HG03432 (cell line): ENCODE data around the gene TAOK1.
A peak's percentile ranks its signal among the peaks of the same experiment; 100 is the strongest.

Experiments
- ATAC-seq: cut with Tn5 transposase; IDR thresholded peaks from one replicate; pipeline ENCODE4 v1.9.1; 2021; ENCODE audit warnings: mild to moderate bottlenecking, moderate library complexity; ENCODE audit not compliant: unreplicated experiment

The TAOK1 gene

DNA sequence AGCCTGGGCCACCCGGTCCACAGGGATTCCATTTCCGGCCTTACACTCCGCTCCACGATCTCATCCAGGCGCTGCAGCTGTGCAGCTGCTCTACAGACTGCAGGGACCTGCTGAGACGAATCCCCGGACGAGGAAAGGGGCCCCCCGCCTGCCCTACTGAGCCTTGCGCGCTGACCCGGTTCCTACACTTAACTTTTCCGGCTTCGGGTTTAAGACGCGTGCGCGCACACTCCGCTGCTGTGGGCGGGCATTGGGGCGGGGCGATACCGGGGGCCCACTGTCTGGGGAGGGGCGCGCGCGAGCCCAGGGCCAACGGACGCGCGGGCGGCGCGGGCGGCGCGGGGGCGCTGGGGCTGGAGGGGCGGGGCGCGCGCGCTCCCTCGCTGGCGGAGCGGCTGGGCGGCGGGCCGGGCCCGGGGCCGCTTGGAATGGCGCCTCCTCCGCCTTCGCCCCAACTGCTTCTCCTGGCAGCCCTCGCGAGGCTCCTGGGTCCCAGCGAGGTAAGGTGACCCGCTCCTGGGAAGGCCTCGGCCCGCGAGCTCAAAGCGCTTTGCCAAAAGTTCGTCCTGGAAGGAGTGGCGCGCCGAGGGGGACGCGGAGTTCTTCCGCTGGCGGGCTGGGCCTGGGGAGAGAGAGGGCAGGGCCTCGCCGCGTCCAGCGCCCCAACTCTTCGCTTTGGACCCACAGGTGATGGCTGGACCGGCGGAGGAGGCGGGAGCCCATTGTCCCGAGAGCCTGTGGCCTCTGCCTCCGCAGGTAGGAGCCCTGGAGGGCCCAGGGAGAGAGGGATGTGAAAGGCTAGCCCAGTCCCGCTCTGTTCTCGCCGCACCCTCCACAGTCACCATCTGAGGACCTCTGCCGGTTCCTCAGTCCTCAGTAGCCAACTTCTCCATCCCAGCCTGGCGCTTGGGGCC lies 178.4 kb downstream of the TAOK1 start, which contains the start of gene TP53I13:
TP53I13 (plus strand) TSS at position 371 of the 914 bp plus-strand sequence; CDS start at position 429, 58 bp downstream.
- ATAC-seq, result peak; percentile 51

DNA sequence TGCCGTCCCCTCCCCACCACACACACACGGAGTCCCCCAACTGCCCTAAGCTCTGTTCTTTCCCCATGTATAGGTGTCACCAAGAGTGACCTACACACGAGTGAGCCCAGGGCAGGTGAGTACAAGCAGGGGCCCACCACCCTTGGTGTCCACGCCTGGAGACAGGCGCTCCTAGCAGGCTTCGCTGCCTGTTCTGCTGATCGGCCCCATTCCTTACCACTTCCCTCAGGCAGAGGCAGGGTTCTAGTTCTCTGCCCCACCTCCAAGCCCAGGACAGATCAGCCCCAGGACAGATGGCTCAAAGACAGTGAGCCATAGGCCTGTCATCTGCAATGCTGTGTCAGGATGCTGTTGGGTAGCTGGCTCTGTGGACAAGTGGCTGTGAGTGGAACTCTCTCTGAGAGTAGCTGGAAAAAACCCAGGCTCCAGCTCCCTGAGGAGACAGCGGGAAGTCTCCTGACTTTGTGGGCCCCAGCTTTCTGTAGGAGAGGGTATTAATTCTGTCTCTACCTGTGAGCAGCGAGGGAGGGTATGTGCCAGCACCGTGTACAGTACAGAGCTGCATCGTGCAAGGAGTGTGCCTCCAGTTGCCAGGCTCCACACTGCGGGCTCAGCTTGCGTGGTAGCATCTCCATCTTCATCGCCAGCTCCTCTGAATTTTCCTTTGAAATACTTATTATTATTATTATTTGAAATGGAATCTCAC lies 179.2 kb downstream of the TAOK1 start:
- no peak for ATAC-seq

DNA sequence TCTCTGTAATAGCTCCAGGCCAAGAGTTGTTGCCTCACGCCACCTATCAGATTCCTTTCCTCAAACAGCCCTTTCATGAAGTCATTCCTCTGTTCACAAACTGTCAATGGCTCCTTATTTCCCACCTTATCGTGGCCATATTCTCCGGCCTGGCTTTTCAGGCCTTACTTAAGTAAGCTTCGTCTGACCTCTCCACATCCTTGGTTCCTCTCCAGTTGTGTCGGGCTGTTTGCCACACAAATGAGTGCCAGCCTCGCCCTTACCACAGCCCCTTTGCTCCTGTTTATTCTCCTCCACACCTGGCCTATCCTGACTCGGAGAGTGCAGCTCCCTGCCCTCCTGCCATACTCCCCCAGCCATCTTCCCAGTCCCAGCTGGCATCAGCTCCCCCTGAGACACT lies 180.4 kb downstream of the TAOK1 start:
- no peak for ATAC-seq

DNA sequence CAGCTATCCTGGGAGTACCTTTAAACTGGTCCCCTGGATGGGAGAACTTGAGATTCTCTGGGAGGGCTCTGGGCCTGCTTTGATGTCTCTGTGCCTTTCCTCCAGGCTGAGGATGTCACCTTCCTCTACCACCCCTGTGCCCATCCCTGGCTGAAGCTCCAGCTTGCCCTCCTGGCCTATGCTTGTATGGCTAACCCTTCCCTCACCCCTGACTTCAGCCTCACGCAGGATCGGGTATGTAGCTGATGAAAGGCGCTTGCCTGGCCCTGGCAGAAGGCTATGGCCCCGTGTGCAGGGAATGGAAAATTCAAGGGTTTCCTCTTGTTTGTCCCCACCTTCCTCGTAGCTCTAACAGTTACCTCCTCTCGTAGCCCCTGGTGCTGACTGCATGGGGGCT lies 181.3 kb downstream of the TAOK1 start:
- no peak for ATAC-seq

DNA sequence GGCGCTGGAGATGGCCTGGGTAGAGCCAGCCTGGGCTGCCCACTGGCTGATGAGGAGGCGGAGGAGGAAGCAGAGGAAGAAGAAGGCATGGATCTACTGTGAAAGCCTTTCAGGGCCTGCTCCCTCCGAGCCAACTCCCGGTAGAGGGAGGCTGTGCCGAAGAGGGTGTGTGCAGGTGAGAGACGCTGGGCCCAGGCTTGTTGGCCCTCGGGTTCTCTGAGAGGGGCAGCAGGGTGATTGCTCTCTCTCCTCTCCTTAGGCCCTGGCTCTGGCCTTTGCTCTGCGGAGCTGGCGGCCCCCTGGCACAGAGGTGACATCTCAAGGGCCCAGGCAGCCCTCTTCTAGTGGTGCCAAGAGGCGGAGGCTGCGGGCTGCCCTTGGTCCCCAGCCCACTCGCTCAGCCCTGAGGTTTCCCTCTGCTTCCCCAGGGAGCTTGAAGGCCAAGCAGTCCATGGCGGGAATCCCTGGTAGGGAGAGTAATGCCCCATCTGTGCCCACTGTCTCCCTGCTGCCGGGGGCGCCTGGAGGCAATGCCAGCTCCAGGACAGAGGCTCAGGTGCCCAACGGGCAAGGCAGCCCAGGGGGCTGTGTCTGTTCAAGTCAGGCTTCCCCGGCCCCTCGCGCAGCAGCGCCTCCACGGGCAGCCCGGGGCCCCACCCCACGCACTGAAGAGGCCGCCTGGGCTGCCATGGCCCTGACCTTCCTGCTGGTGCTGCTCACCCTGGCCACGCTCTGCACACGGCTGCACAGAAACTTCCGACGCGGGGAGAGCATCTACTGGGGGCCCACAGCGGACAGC lies 181.9 kb downstream of the TAOK1 start:
- no peak for ATAC-seq

DNA sequence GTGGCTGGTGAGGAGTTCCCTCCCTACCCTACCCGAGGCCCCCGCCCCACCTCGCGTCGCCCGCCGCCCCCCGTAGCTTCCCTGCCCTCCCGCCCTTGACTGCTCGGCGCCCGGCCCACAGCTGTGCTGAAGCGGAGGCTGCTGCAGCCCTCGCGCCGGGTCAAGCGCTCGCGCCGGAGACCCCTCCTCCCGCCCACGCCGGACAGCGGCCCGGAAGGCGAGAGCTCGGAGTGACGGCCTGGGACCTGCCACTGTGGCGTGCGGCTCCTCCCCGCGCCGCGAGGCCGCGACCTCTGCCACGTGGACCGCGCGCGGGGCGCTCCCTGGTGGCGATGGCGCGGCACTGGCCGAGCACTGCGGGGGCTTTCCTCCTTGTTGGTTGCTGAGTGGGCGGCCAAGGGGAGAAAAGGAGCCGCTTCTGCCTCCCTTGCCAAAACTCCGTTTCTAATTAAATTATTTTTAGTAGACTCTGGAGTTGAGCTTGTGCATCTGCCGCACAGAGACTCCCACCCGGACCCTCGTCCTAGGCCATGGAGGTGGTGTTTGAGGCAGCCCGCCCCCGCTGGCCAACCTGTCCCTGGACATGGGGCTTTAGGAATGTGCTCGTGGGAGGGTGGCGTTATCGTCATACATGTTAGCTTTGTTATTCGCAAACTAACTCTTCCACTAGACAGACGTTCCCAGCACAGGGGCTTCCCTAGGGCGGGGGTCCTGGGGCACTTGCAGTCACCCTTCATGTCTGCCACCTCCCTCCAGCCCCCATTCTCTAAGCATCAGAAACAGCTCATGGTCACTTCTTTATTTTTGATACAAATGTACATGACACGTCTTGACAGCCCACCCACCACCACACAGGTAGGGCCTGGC lies 182.8 kb downstream of the TAOK1 start:
- no peak for ATAC-seq

DNA sequence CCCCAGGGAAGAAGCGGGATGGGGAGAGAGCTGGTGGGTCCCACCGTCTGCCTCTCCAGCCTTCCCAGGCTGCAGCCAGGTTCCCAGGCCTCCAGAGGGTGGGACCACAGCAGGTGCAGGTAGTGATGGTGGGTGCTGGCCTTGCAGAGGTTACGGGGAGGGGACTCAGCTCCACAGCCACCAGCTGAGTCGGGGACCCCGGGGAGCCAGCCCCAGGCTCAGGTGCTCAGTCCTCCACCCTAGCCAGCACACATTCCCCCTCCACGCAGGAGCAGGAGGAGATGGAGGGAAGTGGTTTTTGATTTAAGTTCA lies 183.4 kb downstream of the TAOK1 start:
- ATAC-seq, result no peak

DNA sequence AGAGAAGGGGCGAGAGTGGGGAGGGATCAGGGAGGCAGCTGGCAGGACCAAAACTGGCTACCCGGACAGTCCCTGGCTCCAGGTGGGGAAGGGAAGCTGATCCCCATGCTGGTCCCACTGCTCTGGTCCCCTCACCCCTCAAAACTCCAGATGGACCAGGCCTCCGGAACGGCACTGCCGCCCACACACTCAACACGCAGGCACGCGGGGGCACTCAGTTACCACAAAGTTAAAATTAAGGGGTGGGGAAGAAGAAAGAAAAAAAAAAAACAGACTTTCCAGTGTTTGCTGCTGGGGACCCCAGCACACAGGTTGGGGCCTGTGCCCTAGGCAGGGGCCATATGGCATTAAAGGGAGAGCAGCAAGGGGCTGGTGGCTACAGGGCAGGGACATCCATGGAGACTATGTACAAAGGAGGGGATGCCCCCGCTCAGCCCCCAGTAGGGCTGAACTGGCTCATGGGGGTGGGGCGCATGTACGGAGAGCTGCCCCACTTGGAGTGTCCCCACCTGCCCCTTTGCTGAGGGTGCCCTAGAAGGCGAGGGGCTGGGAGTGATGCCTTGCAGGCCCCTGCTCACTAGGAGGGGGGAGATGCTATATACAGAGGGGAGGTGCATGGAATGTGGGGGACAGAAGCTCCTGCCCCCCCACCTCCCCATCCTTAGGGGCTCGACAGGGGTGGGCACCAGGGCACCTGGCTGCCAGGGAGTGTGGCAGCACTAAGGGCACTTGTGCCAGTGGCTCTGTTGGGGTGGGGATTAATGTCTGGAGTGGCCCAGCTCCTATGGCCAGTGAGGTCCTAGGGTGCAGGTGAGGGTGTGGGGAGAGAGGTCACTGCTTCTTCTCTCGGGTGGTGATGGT lies 183.9 kb downstream of the TAOK1 start:
- no peak for ATAC-seq

DNA sequence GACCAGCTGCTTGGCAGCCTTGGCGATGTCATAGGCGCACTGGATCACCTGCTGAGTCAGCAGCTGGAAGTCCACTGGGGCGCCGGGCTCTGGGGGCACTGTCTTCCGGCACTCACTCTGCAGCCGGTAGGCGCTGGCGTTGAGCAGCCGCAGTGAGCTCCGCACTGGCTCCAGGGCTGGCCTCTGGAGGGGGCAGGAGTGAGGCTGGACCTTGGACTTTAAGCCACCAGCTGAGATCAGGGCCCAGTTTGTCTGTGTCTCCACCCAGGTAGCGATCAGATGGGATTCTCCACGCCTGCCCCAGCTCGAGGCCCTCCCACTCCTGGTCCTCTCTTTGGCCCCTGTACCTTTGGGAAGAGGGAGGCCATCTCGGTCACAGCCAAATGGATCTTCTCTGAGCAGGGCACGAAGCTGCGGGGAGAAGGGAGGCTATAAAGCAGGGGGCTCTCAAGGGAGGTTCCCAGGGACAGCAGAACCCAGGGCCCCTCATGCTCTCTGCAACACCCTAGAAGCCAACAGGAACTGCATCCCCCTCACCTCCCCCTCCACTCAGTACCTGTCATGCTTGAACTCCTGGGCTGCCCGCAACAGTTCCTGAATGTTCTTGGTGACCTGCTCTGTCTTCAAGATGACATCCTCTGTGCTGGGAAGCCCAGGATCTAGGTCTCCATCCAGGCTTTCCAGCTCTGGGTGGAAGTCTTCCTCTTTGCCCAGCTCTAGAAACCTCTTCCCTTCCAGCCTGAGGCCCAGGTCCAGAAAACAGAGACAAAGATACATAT lies 184.8 kb downstream of the TAOK1 start:
- no peak for ATAC-seq

DNA sequence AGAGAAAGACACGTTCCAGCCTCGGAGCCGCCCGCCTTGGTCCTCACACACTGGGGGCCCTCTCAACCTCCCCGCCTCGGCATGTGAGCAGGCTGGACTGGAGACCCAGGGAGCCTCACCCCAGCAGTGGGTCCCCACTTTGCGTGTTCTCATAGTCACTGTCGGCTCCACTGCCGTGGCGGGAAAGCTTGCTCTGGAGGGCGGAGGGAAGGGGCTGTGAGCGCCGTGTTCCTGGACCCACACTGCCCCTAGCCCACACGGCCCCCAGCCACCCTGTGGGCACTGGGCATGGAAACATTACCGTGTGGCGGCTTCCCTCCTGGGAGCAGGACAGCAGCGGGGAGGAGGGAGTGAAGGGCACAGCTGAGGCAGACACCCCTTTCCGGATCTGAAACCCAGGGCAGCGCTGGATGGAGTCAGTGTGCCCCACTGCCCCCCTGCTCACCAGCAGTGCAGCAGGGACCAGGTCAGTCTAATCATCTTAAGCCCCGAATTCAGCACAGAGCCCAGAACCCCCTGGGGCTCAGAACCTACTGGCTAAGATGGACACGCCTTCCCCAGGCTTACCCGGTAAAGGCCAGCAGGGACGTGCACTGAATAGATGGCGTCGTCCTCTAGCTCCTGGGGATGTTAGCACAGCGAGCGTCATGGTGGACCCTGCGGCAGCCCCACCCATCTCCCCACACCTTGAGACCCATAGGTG lies 185.5 kb downstream of the TAOK1 start:
- no peak for ATAC-seq

DNA sequence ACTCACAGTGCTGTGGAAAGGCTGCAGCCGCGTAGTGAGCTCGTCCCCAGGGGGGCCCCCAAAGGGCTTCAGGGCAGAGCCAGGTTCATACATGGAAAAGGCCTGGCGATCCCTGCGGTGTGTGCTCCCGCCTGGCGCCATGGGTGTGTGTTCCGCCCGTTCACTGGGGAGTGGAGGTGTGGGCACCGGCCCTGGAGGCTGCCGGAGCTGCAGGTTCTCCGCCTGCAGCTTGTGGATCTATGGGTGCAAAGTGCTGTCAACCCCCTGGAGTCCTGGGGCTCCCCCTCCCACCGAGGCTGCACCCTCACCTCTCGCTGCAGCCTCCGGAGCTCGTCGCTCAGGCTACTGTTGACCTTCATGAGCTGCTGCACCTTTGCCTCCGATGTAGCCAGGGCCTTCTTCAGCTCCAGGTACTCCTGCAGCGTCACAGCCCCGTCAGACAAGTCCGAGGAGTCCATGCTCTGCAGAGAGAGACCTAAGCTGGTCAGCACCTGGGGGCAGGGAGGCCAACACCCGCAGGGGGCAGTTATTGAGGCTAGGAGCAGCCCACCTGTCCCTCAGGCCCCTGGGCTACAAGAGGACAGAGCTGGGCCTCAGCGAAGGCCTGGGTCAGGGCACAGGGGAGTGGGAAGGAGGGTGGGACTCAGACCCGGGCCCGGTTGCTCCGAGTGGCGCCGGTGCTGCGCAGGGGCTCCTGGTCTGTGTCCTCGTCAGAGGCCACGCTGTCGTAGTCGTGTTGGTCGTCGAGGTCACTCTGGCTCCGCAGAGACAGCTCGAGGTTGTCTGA lies 186.2 kb downstream of the TAOK1 start:
- ATAC-seq, result no peak

DNA sequence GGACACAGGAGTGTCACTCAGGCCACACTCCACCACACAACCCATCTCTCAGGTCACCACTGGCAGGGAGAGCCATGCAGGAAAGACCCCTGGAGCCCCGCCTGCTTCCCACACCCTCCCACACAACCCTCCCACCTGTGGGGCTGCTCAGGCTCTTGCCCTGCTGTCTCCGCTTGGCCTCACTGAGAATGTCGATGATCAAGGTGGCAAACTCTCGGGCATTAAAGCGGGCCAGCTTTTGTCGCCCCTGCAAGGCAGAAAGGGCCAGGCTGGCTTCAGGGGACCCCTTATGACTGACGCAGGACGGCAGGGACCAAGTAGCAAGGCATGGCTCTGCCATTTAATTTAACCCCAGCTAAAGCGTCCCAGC lies 186.8 kb downstream of the TAOK1 start:
- ATAC-seq, result no peak

DNA sequence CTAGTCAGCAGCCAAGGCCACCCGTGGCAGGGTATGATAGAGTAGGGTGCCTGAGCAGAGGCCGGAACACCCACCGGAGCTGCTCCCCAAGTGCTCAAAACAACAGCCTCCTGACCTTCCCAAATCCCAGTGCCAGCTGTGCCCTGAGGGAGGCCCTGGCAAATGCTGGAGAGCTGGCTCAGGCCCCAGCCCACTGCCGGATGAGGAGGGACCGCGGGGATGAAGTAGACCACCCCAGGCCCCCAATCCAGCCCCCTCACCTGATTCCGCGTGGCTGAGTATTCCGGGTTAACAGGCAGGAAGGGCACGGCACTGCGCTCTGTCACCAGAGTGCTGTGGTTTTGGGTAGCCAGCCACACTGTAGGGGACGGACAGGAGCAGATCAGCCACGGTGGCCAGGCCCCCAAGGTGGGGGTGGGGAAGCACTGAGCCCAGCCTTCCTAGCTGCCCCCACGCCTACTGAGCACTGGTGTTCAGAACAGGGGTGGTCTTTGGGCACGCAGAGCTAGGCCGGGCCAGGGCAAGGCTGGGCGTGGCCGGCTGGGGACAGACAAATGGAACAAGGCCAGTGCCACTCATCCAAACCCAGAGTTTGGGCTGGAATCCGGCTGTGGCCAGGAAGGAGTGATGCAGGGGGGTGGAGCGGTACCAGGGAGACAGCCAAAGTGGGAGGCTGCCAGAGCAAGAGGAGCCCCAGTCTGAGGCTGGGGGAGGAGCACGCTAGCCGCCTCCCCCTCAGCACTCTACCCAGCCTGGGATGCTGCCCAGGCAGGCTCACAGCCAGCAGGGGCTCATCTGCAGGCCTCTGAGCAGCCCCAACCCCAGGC lies 187.4 kb downstream of the TAOK1 start:
- ATAC-seq, result no peak

DNA sequence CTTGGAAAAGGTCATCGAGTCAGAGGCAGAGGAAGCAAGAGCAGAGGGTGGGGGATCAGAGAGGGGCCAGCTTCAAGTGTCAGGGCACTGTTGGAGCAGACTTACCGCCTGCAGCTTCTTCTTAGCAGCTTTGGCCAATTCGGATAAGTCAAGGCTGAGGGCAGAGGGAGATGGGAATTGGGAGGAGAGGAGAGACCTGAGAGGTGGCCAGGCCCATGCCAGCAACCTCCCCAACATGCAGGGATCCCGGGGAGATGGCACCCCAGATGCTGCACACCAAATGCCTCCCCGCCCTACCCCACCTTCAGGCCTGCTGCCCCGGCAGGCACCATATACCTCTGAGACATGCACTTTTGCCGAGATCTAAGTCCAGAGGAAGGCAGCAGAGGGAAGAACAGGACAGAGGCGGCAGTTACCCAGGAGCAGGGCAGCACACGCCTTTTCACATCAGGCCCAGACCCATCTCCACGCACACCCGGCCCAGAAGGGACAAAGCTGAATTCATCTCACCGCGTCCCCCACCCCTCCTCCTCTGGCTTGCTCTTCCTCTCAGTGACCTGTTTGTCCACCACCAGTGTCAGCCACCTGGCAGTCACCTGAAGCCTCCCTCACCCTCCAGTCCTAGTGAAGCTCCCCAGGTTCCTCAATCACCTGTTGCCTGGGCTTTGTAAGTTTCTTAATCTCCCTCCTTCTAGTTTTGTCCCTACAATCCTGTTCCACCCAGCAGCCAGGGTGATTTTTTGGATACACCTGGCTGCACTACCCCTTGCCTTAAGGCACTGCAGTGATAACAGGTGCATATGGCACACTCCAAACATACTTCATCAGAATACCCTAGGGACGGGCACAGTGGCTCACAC lies 188.7 kb downstream of the TAOK1 start:
- no peak for ATAC-seq

DNA sequence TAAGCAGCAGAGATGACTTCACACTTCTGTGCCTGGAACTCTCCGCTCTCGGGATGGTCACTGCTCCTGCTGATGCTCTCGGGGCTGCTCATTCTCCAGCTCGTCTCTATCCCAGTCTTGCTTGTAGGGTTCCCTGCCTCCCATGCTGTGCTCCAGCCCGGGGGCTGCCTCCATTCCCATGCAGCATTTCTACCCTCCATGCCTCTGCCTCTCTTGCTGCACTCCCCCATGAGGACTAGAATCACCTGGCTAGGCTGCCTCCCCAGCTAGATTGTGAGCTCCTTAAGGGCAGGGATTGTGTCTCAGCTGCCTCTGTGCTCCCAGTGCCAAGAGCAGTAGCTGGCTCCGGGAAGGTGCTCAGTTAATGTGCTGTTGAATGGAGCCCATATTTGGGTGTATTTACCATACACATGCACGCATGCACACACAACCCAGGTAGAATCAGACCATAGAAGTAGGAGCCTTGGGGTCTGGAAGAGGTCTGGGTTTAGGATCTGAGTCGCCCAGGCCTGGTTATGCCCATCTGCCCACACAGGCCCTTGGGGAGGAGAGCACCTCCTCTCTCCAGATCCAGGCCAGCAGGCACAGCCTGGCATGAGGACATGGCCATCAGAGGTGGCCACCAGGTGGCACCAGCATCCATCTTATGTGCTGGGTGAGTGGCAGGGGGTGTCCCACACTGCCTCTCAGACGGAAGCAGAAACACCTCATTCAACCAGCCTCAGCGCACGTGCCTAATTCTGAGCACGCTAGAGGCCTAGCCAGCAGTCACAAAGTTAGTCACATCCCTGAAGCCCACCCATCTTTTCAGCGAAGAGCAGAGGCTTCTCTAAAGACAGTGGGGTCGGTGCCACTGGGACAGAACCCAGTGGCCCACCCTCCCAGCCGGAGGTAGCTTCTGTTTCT lies 190.0 kb downstream of the TAOK1 start:
- peak; percentile 69 for ATAC-seq
